GM19463 (cell line): Measurements from ENCODE around the gene ARHGAP8.

Experiments used
- ATAC-seq: cut with Tn5 transposase; IDR thresholded peaks from one replicate; pipeline ENCODE4 v1.9.1; 2021; ENCODE audit warnings: mild to moderate bottlenecking, moderate library complexity; ENCODE audit not compliant: unreplicated experiment

Gene ARHGAP8

GRCh38 chr22:44724416-44724815 is 28.0 kb upstream of the ARHGAP8 start:
- no peak for ATAC-seq

DNA sequence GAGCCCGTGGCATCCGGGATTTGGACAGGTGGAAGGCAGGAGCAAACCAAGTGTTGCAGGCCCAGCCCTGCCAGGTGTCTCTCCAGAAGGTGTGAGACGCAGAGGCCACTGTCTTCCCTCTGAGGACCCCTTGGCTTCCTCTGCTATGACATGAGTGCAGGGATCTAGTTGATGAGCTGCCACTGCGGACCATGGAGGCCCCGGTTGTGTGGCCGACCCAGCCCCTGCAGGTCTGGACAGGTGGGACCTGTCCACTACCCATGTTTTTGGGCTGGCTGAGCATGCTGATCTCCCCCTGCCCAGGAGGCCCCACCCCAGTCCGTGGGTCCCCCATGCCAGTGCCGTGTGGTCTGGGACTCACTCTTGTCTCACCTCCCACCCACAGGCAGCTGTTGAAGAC is 27.5 kb upstream of the ARHGAP8 start:
- ATAC-seq: no peak

- no peak for ATAC-seq
Observed at GRCh38 chr22:44726439-44726838, 25.9 kb upstream of the ARHGAP8 start.

GRCh38 chr22:44727148-44727547 is 25.2 kb upstream of the ARHGAP8 start:
- no peak for ATAC-seq

DNA sequence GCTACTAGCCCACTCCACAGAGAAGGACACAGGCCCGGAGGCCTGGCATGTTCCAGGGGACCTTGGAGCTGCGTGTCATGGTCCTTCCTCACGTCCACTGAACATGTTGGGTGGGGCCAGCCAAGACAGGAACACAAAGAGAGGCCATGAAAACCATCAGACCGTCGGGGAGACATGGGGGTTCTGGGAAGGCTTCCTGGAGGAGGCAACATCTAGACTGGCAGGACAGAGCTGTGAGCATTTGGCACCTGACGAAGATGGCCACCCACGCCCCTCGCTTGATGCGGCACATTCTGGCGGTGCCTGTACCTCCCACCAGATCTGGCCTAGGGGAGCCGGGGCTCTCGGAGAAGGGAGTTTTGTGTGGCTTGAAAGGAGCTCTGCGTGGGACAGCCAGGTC is 24.7 kb upstream of the ARHGAP8 start:
- no peak for ATAC-seq

GRCh38 chr22:44728761-44729324 is 23.5 kb upstream of the ARHGAP8 start:
- ATAC-seq: no peak

- no peak for ATAC-seq
Observed at GRCh38 chr22:44729391-44730021, 22.9 kb upstream of the ARHGAP8 start.

- no peak for ATAC-seq
Observed at GRCh38 chr22:44730022-44730393, 22.4 kb upstream of the ARHGAP8 start.

DNA sequence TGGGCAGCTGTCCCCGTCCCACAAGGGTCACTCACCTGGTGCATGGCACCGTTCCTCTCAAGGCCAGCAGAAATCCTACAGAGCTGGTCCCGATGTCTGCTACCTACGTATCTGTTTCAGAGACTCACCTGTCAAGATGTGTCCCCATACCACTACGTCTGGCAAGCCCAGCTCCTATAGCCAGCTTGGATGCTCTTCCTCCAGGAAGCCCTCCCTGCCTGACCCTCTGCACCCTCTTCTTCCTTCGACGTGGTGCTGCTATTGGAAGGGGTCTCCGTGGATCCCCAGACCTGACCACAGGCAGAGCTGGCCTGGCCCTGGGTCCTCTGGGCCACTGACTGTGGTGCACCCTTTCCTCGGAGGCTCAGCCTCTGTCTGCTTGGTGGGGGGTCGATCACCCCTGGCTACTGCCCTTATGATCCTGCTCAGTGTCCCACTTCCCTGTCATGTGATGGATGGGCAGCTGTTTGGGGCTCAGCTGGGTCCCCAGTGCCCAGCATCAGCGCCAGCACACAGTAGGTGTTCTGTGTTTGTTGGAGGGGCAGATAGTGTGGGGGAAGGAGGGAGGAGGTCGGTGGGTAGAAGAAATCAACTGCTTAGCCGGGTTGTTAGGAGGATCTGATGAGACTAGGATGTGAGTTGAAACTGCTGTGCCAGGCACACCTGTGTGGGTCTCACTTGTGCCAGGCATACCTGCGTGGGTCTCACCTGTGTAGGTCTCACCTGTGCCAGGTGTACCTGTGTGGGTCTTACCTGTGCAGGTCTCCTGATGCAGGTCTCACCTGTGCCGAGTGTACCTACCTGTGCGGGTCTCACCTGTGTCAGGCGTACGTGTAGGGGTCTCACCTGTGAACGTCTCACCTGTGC is 21.7 kb upstream of the ARHGAP8 start:
- ATAC-seq: no peak

GRCh38 chr22:44731357-44731970 is 20.9 kb upstream of the ARHGAP8 start:
- ATAC-seq: no peak

- no peak for ATAC-seq
Observed at GRCh38 chr22:44732017-44732561, 20.3 kb upstream of the ARHGAP8 start.

- ATAC-seq: no peak
Observed at GRCh38 chr22:44732661-44733060, 19.7 kb upstream of the ARHGAP8 start.

- no peak for ATAC-seq
Observed at GRCh38 chr22:44733426-44734106, 18.8 kb upstream of the ARHGAP8 start.

- ATAC-seq: no peak
Observed at GRCh38 chr22:44734278-44734677, 18.1 kb upstream of the ARHGAP8 start.

GRCh38 chr22:44734801-44735517 is 17.4 kb upstream of the ARHGAP8 start:
- ATAC-seq: no peak

DNA sequence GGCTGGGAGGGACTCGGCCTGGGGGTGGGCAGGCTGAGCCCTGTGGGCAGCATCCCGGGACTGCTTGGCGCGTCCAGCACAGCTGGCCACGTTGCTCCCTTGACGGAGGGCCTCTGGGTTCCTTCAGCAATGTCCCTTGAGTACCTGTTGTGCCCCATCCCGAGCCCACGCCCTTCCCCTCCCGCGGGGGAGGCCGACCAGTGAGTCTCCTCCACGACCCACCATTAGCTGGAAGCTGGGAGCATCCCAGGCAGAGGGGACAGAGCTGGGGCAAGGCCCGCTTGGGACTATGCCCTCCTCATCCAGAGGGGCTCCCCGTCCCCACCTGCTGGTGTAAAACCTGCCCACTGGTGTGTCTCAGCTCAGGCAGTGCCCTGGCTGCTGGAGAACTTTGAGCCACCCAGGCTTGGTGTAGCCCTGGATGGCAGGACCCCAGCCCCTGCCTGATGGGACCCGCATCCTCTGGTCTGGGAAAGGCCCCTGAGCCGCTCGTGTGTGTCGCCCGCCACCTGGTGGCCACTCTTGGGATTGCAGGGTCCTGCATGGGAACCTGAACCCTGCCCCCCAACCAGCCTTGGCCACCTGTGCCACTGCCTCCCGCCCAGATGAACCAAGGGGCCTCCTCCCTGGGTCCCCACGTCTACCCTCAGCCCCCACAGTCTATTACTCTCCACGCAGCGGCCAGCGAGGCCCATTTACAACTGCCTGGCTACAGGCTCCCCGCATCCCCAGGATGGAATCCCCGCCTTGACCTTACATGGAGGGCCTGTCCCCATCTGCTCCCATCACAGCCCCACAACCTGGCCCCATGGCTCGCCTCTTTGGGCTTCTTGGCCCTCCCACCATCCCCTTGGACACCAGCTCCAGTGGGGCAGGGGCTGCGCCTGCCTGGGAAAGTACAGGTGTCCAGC is 16.6 kb upstream of the ARHGAP8 start:
- ATAC-seq: no peak

- ATAC-seq: no peak
Observed at GRCh38 chr22:44736581-44737405, 15.6 kb upstream of the ARHGAP8 start.
